HepG2 (cell line): ENCODE measurements around the gene SNX12. TPM values are rescaled to one million over a fixed set of nuclear protein-coding genes. Genes with fewer than 3 reads are reported as not detected.
"Not testable (repeated sequence)": the region's sequence is repeated elsewhere in the genome, so short reads cannot be mapped to it uniquely, and the experiment has no call there.

Source experiments
- ATAC-seq: fragments of 200-7000 bp; cut with Tn5 transposase; 3 replicates; pipeline ENCODE4 v1.9.1; 2020; ENCODE audit warnings: mild to moderate bottlenecking, moderate library complexity
- BruUV-seq: library from RNA; stranded (reverse); fragments of 400-500 nt; replicated peaks from 2 replicates; lab custom pipeline; 2021; lab: Mats Ljungman, UMichigan
- CTCF ChIA-PET: fragments of 300-600 bp; formaldehyde crosslinking; extraction: SDS; loops from one replicate; lab custom pipeline; 2021; ENCODE audit warnings: low total read pairs, inconsistent platforms, low intra/inter-chr PET ratio; lab: Yijun Ruan, JAX
- POLR2A ChIA-PET: fragments of 350-600 bp; sonication (Branson Sonifier 250); formaldehyde crosslinking; loops from one replicate; lab custom pipeline; 2020; ENCODE audit warnings: antibody characterized with exemption, inconsistent platforms; lab: Yijun Ruan, JAX
- DNase-seq: peaks from one replicate; pipeline ENCODE4 v3.0.0-alpha.2; 2015; ENCODE audit warnings: low spot score
- FAIRE-seq: peaks from 3 replicates; lab custom pipeline; 2011; peaks lifted over from hg19 to GRCh38; lab: Jason Lieb, UNC
- H2AFZ ChIP-seq: one replicate; pipeline ENCODE4 v1.6.1; 2011; ENCODE audit warnings: low read length, inconsistent platforms
- H3K27ac ChIP-seq: fragments of 300-600 bp; 3 replicates; pipeline ENCODE4 v1.8.0; 2011; ENCODE audit warnings: mixed run types, mild to moderate bottlenecking, mixed read lengths, low read length, inconsistent platforms; ENCODE audit not compliant: insufficient read depth; ENCODE audit errors: extremely low read length
- H3K27me3 ChIP-seq, 2 experiments: fragments of 200-600 bp in 1 of 2; 2 replicates in 1 of 2; 3 replicates in 1 of 2; pipeline versions ENCODE4 v1.6.0 to v1.8.0; 2011; ENCODE audit warnings: low read length in 2 of 2, mild to moderate bottlenecking in 2 of 2, moderate library complexity in 2 of 2, inconsistent platforms in 1 of 2; ENCODE audit not compliant: insufficient read depth in 2 of 2, control insufficient read depth in 1 of 2
- H3K36me3 ChIP-seq, 2 experiments: fragments of 200-600 bp in 1 of 2; replicated peaks in 1 of 2; 2 replicates in 1 of 2; 3 replicates in 1 of 2; pipeline versions ENCODE4 v1.5.1 to v1.8.0; 2011; ENCODE audit warnings: low read length in 2 of 2, inconsistent platforms in 1 of 2; ENCODE audit not compliant: insufficient read depth in 2 of 2, control insufficient read depth in 1 of 2
- H3K4me1 ChIP-seq: 2 replicates; pipeline ENCODE4 v1.5.1; 2012; ENCODE audit warnings: low read length, inconsistent platforms; ENCODE audit not compliant: insufficient read depth
- H3K4me2 ChIP-seq: 2 replicates; pipeline ENCODE4 v1.6.0; 2011; ENCODE audit warnings: low read depth, low read length, inconsistent platforms
- H3K4me3 ChIP-seq, 3 experiments: fragments of 200-600 bp in 1 of 3; sonication (generic), shearing (Covaris generic) in 1 of 3; replicated peaks in 1 of 3; 2 replicates each; pipeline ENCODE4 v1.5.1; 2011 to 2016; ENCODE audit warnings: low read length in 3 of 3, inconsistent platforms in 2 of 3, low read depth in 2 of 3, mild to moderate bottlenecking in 2 of 3, control low read depth in 1 of 3, mixed read lengths in 1 of 3; ENCODE audit not compliant: insufficient read depth in 1 of 3
- H3K79me2 ChIP-seq: one replicate; pipeline ENCODE4 v1.6.1; 2011; ENCODE audit warnings: low read length, inconsistent platforms; ENCODE audit not compliant: insufficient read depth
- H3K9ac ChIP-seq: 2 replicates; pipeline ENCODE4 v1.6.0; 2011; ENCODE audit warnings: mild to moderate bottlenecking, low read depth, low read length, inconsistent platforms; ENCODE audit not compliant: insufficient read depth
- H3K9me3 ChIP-seq: 2 replicates; pipeline ENCODE4 v1.5.1; 2012; ENCODE audit warnings: mild to moderate bottlenecking, low read length
- H4K20me1 ChIP-seq: 2 replicates; pipeline ENCODE4 v1.6.0; 2011; ENCODE audit warnings: inconsistent platforms, mild to moderate bottlenecking, low read length, moderate library complexity; ENCODE audit not compliant: insufficient read depth
- TCF7L2 ChIP-seq: IDR thresholded peaks from 2 replicates; pipeline ENCODE4 v1.6.1; 2011; ENCODE audit warnings: mild to moderate bottlenecking, low read depth, low read length, moderate library complexity
- ZNF326 ChIP-seq: sonication (generic); formaldehyde crosslinking; IDR thresholded peaks from 2 replicates; pipeline ENCODE4 v1.4.0; 2020; ENCODE audit warnings: missing genetic modification reagents, borderline replicate concordance
- WGBS: methylation state at CpG from one replicate; pipeline ENCODE4 v1.1.6; 2017; ENCODE audit warnings: low lambda C conversion rate; 5-methylcytosine and 5-hydroxymethylcytosine counted together
- in situ Hi-C: cut with HindIII; loops from 2 replicates; pipeline ENCODE4 v1.10.0; 2017; ENCODE audit warnings: low pct_unique_long_range_greater_than_20kb; ENCODE audit not compliant: extremely low pct_ligation_motif_present
- intact Hi-C: fragments of 100-400 bp; cut with micrococcal nuclease; formaldehyde crosslinking; loops from one replicate; pipeline ENCODE4 v1.10.0; 2022; ENCODE audit not compliant: unreplicated experiment
- polyA plus RNA-seq, 8 experiments: library from polyadenylated mRNA; depleted of rRNA in 3 of 8; stranded (reverse) in 7 of 8; unstranded in 1 of 8; fragments of >200 nt; fragmentation: Illumina TruSeq in 4 of 8; extraction: Trizol in 4 of 8; gene quantifications; 2 replicates each; pipeline versions ENCODE4 v1.2.1 to v1.2.3, GENCODE V29; 2011 to 2016; ENCODE audit warnings: low read depth in 4 of 8, missing spikeins in 1 of 8, mixed read lengths in 1 of 8; ENCODE audit not compliant: insufficient read depth in 1 of 8
- total RNA-seq, 5 experiments: library from RNA; depleted of rRNA; stranded (reverse); fragments of >200 nt; fragmentation: Illumina TruSeq; extraction: Trizol; gene quantifications; 2 replicates each; pipeline ENCODE4 v1.2.3, GENCODE V29; 2016; ENCODE audit warnings: low read depth in 1 of 5

SNX12 gene
- total and polyA plus RNA-seq, 2 of the 13 experiments (the other 11 are each of a cell fraction or from before 2014, with no cell fraction given) = 30.3 to 42.2 TPM

DNA sequence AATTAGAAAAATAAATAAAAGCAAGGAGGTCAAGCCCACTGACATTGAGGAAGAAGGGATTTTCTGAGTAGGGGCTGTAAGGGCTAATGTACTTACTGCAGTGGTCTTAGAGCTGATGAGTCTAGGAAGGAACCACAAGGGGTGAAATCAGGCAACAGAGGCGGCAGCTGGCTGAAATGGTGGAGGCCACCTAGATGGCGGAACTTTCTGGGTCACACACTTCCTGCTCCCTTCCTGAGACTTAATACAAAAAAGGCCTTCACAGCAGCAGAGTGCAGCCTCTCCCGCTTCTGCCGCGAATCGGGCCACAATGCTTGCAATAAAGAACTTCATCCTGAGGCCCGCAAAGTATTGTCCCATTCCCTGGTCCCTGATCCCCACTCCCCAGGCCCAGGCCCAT is 15.4 kb downstream of the SNX12 start:
- TF ChIP-seq ZNF326 (CRISPR knock-in tag) (no peak), TCF7L2 (no peak)
- TF ChIP-seq, all 625 proteins: peak for 0
- ATAC-seq (no peak), FAIRE-seq (no peak), DNase-seq (no peak)
- ChIA-PET POLR2A (no interaction called here), CTCF (no interaction called here)
- Histone ChIP-seq H3K4me3 (no peak overlapping the region), H3K27ac (no peak overlapping the region), H3K4me2 (no peak overlapping the region), H3K9me3 (no peaks in the 10 kb centered on the region), H4K20me1 (no peaks in the 10 kb centered on the region), H3K27me3 (no peaks in the 10 kb centered on the region), H2AFZ (no peak overlapping the region), H3K9ac (no peak overlapping the region), H3K79me2 (no peaks in the 10 kb centered on the region), H3K4me1 (no peaks in the 10 kb centered on the region), H3K36me3 (no peaks in the 10 kb centered on the region)
- WGBS = 100% methylated on average over 1 of the region's 7 CpGs
- intact Hi-C loops (no loop called here), in situ Hi-C loops (no loop called here)
- BruUV-seq = no TSS peak

DNA sequence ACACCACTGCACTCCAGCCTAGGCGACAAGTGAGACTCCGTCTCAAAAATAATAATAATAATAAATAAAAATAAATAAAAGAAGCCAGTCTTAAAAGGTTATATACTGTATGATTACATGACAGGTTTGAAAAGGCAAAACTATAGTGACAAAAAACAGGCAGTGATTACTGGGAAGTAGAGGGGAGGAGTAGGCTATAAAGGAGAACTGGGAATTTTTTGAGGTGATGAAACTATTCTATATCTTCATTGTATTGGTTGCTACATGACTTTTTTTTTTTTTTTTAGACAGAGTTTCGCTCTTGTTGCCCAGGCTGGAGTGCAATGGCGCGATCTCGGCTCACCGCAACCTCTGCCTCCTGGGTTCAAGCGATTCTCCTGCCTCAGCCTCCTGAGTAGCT is 20.2 kb downstream of the SNX12 start:
- intact Hi-C loops, CTCF ChIA-PET, H3K79me2 ChIP-seq, H3K4me2 ChIP-seq, H4K20me1 ChIP-seq, H3K27ac ChIP-seq, FAIRE-seq, POLR2A ChIA-PET, ATAC-seq, H3K4me1 ChIP-seq, H3K36me3 ChIP-seq, H2AFZ ChIP-seq, H3K27me3 ChIP-seq, DNase-seq, H3K9ac ChIP-seq, BruUV-seq, H3K4me3 ChIP-seq, H3K9me3 ChIP-seq, in situ Hi-C loops: not testable (repeated sequence)
- WGBS = 100% methylated on average over 2 of the region's 8 CpGs
